Kidney (tissue), 14 donors: Measurements from ENCODE around the gene PRKAR1B. TPM values are rescaled to one million over a fixed set of nuclear protein-coding genes. Genes with fewer than 3 reads are reported as not detected.

Experiments used
- DNase-seq, 5 donors: peaks; one replicate each; pipeline ENCODE4 v3.0.0-alpha.2; 2013 to 2020
- FAIRE-seq: peaks from 2 replicates; lab custom pipeline; 2012; peaks lifted over from hg19 to GRCh38; lab: Jason Lieb, UNC
- H3K27ac ChIP-seq, 2 donors: one replicate each; pipeline ENCODE4 v1.7.0; 2013; ENCODE audit warnings: low read depth in 2 of 2, low read length in 2 of 2, inconsistent platforms in 1 of 2
- H3K27me3 ChIP-seq: one replicate; pipeline ENCODE4 v1.7.1; 2013; ENCODE audit warnings: low read length, inconsistent platforms; ENCODE audit not compliant: control insufficient read depth, insufficient read depth
- H3K36me3 ChIP-seq, 3 donors: one replicate each; pipeline versions ENCODE4 v1.7.0 to v1.7.1; 2013; ENCODE audit warnings: low read length in 3 of 3, control low read depth in 1 of 3, inconsistent platforms in 1 of 3; ENCODE audit not compliant: insufficient read depth in 3 of 3, control insufficient read depth in 2 of 3
- H3K4me1 ChIP-seq, 3 donors: one replicate each; pipeline versions ENCODE4 v1.7.0 to v1.7.1; 2013; ENCODE audit warnings: low read length in 3 of 3, inconsistent platforms in 1 of 3, low read depth in 1 of 3; ENCODE audit not compliant: control insufficient read depth in 2 of 3, insufficient read depth in 2 of 3
- H3K4me3 ChIP-seq, 3 donors: one replicate each; pipeline versions ENCODE4 v1.7.0 to v1.8.1; 2013; ENCODE audit warnings: low read length in 3 of 3, control low read depth in 1 of 3, inconsistent platforms in 1 of 3
- H3K9ac ChIP-seq, 3 donors: one replicate each; pipeline versions ENCODE4 v1.7.0 to v1.7.1; 2013; ENCODE audit warnings: low read length in 3 of 3, control low read depth in 1 of 3, inconsistent platforms in 1 of 3
- H3K9me3 ChIP-seq, 3 donors: one replicate each; pipeline versions ENCODE4 v1.7.0 to v1.7.1; 2013; ENCODE audit warnings: low read length in 3 of 3, control low read depth in 1 of 3, inconsistent platforms in 1 of 3; ENCODE audit not compliant: control insufficient read depth in 2 of 3, insufficient read depth in 1 of 3
- CTCF ChIP-seq: IDR thresholded peaks from 3 replicates; pipeline ENCODE4 v1.5.1; 2012; ENCODE audit warnings: mild to moderate bottlenecking, moderate library complexity, borderline replicate concordance; ENCODE audit not compliant: insufficient read depth; ENCODE audit errors: extremely low read depth
- intact Hi-C: fragments of 100-400 bp; cut with DNase I; formaldehyde crosslinking; loops from one replicate; pipeline ENCODE4 v1.11.1; 2022
- polyA plus RNA-seq: library from polyadenylated mRNA; stranded (reverse); fragments of 350-450 nt; fragmentation: Illumina TruSeq; extraction: RNeasy Lipid Tissue Mini Kit (QIAGEN cat#74804); gene quantifications from one replicate; pipeline ENCODE4 v1.2.3, GENCODE V29; 2014; ENCODE audit warnings: low read depth, low replicate concordance; ENCODE audit not compliant: insufficient read depth
- total RNA-seq: library from RNA; stranded (reverse); fragmentation: NEBNext Ultra II Directional; extraction: Animal tissue kit (Norgen Biotek cat#: 25700); gene quantifications from one replicate; pipeline ENCODE4 v1.2.1, GENCODE V29; 2021
- donor health status: control.
- donor health status: control.
- donor health status: control.
- donor health status: control.
- donor health status: control.
- donor health status: DM: yes; HTN: yes; CAD: no.
- donor health status: Normal renal cell carcinoma (clear cell type).

PRKAR1B gene
- total and polyA plus RNA-seq, 2 donors from 2014 or later = 15.9 to 21.4 TPM

- no peak for FAIRE-seq
- H3K9ac ChIP-seq = no peak overlapping the region
- no peak overlapping the region for H3K27ac ChIP-seq
- no peak for TF ChIP-seq CTCF
- H3K36me3 ChIP-seq = no peaks in the 10 kb centered on the region
- DNase-seq = peak in 2 of 5 donors; percentile 6 to 42
- no peaks in the 10 kb centered on the region for H3K4me1 ChIP-seq
- intact Hi-C loops = no loop called here
- H3K27me3 ChIP-seq = no peaks in the 10 kb centered on the region
- H3K4me3 ChIP-seq = no peak overlapping the region
- peaks cover 0 to 4% (median 0%) of the 10 kb centered on the region in 3 donors for H3K9me3 ChIP-seq
These were observed 35.6 kb downstream of the PRKAR1B start for GRCh38 chr7:691361-692045.

GRCh38 chr7:690478-691360, 36.4 kb downstream of the PRKAR1B start:
- DNase-seq (peak in 2 of 5 donors; percentile 7 to 64), FAIRE-seq (no peak)
- Histone ChIP-seq H3K4me1 (no peaks in the 10 kb centered on the region), H3K27me3 (no peaks in the 10 kb centered on the region), H3K4me3 (no peak overlapping the region), H3K9ac (no peak overlapping the region), H3K27ac (no peak overlapping the region), H3K36me3 (no peaks in the 10 kb centered on the region), H3K9me3 (peaks cover 0 to 4% (median 0%) of the 10 kb centered on the region in 3 donors)
- no peak for TF ChIP-seq CTCF
- intact Hi-C loops = no loop called here

DNA sequence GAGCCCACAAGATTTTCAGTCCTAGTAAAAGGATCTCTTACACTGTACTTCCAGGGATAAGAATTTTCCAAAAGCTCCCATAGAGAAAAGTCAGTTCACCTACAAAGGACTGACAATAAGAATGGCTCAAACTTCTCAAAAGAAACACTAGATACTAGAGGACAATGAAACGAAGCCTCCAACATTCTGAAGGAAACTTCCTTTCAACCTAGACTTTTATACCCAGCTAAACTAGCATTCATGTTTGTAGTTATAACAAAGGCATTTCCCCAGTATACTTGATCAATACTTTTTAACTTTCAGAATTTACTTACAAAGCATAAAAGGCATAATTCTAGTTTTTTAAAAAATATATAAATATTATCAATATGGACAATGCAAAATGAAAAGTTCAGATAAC, 41.5 kb downstream of the PRKAR1B start:
- no peaks in the 10 kb centered on the region for H3K27me3 ChIP-seq
- no peaks in the 10 kb centered on the region for H3K4me1 ChIP-seq
- H3K9ac ChIP-seq = no peak overlapping the region
- intact Hi-C loops = no loop called here
- H3K9me3 ChIP-seq = peaks cover 0 to 7% (median 3%) of the 10 kb centered on the region in 3 donors
- no peak overlapping the region for H3K4me3 ChIP-seq
- TF ChIP-seq CTCF = no peak
- DNase-seq = no peak
- H3K36me3 ChIP-seq = no peaks in the 10 kb centered on the region
- no peak overlapping the region for H3K27ac ChIP-seq
- FAIRE-seq = no peak
